Measurements from ENCODE around the gene GYS2.

DNA sequence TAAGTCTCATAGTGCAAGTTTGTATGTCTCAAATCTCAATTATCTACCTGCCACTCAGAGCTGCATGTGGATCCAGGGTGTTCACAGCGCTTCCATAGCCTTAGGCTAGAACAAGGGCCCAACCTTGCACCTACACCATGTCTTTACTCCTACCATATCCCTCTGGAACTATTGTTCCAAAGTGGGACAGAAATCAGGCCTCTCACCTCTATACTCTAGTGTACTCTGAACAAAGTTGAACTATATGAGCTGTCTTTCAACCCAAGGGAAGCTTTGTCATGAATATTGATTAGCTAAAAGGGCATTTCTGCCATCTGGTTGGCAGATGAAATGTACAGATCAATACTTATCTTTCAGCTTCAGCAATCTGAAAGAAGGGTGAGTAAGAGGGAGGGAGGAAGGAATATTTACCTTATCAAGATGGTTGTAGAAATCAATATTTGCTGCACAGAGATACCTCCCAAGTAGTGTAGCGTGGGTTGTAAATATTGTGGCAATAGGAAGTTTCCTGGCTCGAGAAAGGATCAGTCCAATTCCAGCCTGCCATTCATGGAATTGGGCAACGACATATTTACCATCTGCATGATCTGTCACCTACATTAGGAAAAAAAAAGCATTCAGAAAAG, 30.8 kb downstream of the GYS2 start:
- TF ChIP-seq, protein P1, sequence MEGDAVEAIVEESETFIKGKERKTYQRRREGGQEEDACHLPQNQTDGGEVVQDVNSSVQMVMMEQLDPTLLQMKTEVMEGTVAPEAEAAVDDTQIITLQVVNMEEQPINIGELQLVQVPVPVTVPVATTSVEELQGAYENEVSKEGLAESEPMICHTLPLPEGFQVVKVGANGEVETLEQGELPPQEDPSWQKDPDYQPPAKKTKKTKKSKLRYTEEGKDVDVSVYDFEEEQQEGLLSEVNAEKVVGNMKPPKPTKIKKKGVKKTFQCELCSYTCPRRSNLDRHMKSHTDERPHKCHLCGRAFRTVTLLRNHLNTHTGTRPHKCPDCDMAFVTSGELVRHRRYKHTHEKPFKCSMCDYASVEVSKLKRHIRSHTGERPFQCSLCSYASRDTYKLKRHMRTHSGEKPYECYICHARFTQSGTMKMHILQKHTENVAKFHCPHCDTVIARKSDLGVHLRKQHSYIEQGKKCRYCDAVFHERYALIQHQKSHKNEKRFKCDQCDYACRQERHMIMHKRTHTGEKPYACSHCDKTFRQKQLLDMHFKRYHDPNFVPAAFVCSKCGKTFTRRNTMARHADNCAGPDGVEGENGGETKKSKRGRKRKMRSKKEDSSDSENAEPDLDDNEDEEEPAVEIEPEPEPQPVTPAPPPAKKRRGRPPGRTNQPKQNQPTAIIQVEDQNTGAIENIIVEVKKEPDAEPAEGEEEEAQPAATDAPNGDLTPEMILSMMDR (IDR thresholded peaks at IDR 0.05; ENCODE audit: insufficient read depth, low read depth, low read length): no peak
- no peak for TF ChIP-seq EZH2 (IDR thresholded peaks at IDR 0.05; ENCODE audit: insufficient read depth, low read length)

Data from astrocyte (in vitro differentiated cells and primary cell).